Peyer's patch (tissue), 4 donors: ENCODE data around the gene CDKL5. TPM values are rescaled to one million over a fixed set of nuclear protein-coding genes. Genes with fewer than 3 reads are reported as not detected.

Source experiments
- DNase-seq, 3 donors: peaks; one replicate each; pipeline ENCODE4 v3.0.0-alpha.2; 2017 to 2019
- H3K27ac ChIP-seq, 4 donors: fragments of 200-600 bp; sonication (generic); one replicate each; pipeline ENCODE4 v1.5.1; 2016 to 2019
- H3K27me3 ChIP-seq, 2 donors: fragments of 200-600 bp; sonication (generic); one replicate each; pipeline ENCODE4 v1.5.1; 2019
- H3K36me3 ChIP-seq, 3 donors: fragments of 200-600 bp; sonication (generic); one replicate each; pipeline ENCODE4 v1.5.1; 2016 to 2019
- H3K4me1 ChIP-seq, 4 donors: fragments of 200-600 bp; sonication (generic); one replicate each; pipeline ENCODE4 v1.5.1; 2016 to 2019
- H3K4me3 ChIP-seq, 4 donors: fragments of 200-600 bp; sonication (generic); 1 replicate in 3 of 4; 2 replicates in 1 of 4; pipeline ENCODE4 v1.5.1; 2016 to 2019; ENCODE audit warnings: mild to moderate bottlenecking in 1 of 4
- H3K9me3 ChIP-seq, 4 donors: fragments of 200-600 bp; sonication (generic); one replicate each; pipeline ENCODE4 v1.5.1; 2016 to 2019; ENCODE audit warnings: mild to moderate bottlenecking in 1 of 4
- POLR2A ChIP-seq, 2 donors: fragments of 450-650 bp; IDR thresholded peaks; one replicate each; pipeline ENCODE4 v1.5.1; 2017; ENCODE audit warnings: antibody characterized with exemption in 2 of 2, mild to moderate bottlenecking in 2 of 2, moderate library complexity in 2 of 2
- total RNA-seq, 4 donors: library from RNA; depleted of rRNA; stranded (reverse); fragments of >200 nt; gene quantifications; one replicate each; pipeline ENCODE4 v1.1.0, GENCODE V29; 2016
- TF ChIP-seq, protein P1 (sequence below), 6 experiments: fragments of 450-650 bp in 4 of 6; fragments of 200-600 bp in 2 of 6; sonication (generic) in 1 of 6; IDR thresholded peaks; one replicate each; pipeline ENCODE4 v1.5.1; 2017 to 2019; ENCODE audit warnings: antibody characterized with exemption in 6 of 6, mild to moderate bottlenecking in 3 of 6, moderate library complexity in 1 of 6

CDKL5 gene
- total RNA-seq, 4 donors from 2014 or later: 1.4 to 3.3 (median 2.5) TPM

DNA sequence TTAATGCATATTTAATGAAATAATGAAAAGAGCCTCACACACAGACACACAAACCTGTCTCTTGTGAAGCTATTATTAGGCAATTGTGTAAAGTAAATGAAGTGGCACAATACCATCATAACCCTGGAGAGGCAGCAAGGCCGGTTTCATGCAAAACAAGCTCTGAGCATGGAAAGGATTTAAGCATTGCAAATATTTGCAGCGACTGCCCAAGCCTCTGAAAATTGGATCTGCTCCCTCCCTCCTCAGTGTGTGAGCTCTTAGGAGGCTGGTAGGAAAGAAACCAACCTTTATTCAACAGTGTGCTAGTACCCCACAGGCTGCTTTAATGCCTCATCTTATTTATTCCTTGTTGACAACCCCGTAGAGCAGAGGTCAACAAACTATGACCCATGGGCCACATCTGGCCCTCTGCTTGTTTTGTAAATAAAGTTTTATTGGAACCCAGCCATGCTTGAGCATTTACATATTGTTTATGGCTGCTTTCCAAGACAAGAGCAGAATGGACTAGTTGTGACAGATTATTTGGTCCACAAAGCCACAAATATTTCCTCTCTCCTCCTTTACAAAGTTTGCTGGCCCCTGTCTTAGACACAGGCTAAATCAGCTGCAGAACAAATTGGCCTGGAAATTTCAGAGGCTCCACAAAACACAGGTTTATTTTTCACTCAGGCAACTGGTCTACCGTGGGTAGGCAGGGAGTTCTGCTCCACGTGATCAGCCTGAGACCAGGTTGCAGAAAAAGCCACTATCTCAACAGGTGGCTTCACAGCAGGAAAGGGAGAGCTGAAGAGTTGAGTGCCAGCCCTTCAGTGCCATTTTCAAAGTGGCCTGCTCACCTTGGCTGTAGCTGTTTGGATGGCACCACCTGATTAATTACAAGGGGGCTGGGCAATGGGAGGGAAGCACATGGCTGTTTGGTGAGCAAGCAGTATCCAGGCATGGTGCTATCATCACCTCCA lies 229.7 kb downstream of the CDKL5 start:
- Histone ChIP-seq H3K4me3 (no peak overlapping the region), H3K9me3 (no peaks in the 10 kb centered on the region), H3K27ac (no peak overlapping the region), H3K36me3 (no peaks in the 10 kb centered on the region), H3K27me3 (no peaks in the 10 kb centered on the region), H3K4me1 (no peaks in the 10 kb centered on the region)
- TF ChIP-seq POLR2A (IDR thresholded peaks at IDR 0.05): no peak
- TF ChIP-seq, protein P1, sequence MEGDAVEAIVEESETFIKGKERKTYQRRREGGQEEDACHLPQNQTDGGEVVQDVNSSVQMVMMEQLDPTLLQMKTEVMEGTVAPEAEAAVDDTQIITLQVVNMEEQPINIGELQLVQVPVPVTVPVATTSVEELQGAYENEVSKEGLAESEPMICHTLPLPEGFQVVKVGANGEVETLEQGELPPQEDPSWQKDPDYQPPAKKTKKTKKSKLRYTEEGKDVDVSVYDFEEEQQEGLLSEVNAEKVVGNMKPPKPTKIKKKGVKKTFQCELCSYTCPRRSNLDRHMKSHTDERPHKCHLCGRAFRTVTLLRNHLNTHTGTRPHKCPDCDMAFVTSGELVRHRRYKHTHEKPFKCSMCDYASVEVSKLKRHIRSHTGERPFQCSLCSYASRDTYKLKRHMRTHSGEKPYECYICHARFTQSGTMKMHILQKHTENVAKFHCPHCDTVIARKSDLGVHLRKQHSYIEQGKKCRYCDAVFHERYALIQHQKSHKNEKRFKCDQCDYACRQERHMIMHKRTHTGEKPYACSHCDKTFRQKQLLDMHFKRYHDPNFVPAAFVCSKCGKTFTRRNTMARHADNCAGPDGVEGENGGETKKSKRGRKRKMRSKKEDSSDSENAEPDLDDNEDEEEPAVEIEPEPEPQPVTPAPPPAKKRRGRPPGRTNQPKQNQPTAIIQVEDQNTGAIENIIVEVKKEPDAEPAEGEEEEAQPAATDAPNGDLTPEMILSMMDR (IDR thresholded peaks at IDR 0.05): no peak
- DNase-seq: no peak

DNA sequence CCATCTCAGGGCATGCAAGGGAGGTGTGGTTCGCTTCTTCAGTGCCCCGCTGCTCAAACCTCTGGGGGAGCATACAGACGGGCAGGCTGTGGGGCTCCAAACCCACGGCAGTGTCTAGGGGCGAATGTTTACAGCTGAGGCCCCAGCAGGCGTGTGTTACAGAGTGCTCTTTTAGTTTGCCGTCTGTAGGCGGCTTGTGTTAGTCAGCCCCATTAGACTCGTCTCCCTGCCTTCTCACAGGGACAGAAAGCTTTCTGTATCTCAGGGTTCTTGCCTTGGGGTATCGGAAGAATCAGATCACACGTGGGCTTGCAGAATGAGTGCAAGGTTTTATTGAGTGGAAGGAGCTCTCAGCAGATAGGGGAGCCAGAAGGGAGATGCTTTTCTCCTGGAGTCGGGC lies 235.9 kb downstream of the CDKL5 start:
- no peak overlapping the region for H3K4me3 ChIP-seq
- H3K4me1 ChIP-seq: no peaks in the 10 kb centered on the region
- H3K9me3 ChIP-seq: no peaks in the 10 kb centered on the region
- no peak overlapping the region for H3K27ac ChIP-seq
- H3K36me3 ChIP-seq: no peaks in the 10 kb centered on the region
- DNase-seq: no peak
- no peak for TF ChIP-seq POLR2A (IDR thresholded peaks at IDR 0.05)
- TF ChIP-seq, protein P1 (IDR thresholded peaks at IDR 0.05): no peak
- H3K27me3 ChIP-seq: no peaks in the 10 kb centered on the region

DNA sequence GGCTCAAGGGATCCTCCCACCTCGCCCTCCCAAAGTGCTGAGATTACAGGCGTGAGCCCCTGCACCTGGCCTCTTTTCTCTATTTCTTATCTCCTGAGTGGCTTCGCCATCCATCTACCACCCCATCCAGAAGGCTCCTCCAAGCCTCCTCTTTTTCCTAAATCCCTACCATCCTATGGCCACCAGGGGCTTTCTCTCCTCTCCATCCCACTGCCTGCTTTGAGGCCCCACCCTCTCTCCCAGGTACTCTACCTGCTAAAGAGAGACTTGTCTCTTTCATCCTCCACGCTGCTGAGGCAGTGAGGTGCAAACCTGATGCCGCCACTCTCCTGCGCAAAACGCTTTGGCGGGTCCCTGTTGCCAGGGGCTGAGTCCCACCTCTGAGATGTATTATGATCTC lies 239.5 kb downstream of the CDKL5 start:
- Histone ChIP-seq H3K4me1 (no peaks in the 10 kb centered on the region), H3K27ac (no peak overlapping the region), H3K9me3 (no peaks in the 10 kb centered on the region), H3K36me3 (no peaks in the 10 kb centered on the region), H3K4me3 (no peak overlapping the region), H3K27me3 (no peaks in the 10 kb centered on the region)
- TF ChIP-seq, protein P1 (IDR thresholded peaks at IDR 0.05): no peak
- no peak for TF ChIP-seq POLR2A (IDR thresholded peaks at IDR 0.05)
- no peak for DNase-seq

GRCh38 chrX:18666614-18667013 lies 241.2 kb downstream of the CDKL5 start:
- no peaks in the 10 kb centered on the region for H3K9me3 ChIP-seq
- no peak for DNase-seq
- H3K27ac ChIP-seq: no peak overlapping the region
- no peak overlapping the region for H3K4me3 ChIP-seq
- no peaks in the 10 kb centered on the region for H3K36me3 ChIP-seq
- no peaks in the 10 kb centered on the region for H3K4me1 ChIP-seq
- H3K27me3 ChIP-seq: no peaks in the 10 kb centered on the region
- TF ChIP-seq POLR2A (IDR thresholded peaks at IDR 0.05): no peak
- TF ChIP-seq, protein P1 (IDR thresholded peaks at IDR 0.05): no peak

DNA sequence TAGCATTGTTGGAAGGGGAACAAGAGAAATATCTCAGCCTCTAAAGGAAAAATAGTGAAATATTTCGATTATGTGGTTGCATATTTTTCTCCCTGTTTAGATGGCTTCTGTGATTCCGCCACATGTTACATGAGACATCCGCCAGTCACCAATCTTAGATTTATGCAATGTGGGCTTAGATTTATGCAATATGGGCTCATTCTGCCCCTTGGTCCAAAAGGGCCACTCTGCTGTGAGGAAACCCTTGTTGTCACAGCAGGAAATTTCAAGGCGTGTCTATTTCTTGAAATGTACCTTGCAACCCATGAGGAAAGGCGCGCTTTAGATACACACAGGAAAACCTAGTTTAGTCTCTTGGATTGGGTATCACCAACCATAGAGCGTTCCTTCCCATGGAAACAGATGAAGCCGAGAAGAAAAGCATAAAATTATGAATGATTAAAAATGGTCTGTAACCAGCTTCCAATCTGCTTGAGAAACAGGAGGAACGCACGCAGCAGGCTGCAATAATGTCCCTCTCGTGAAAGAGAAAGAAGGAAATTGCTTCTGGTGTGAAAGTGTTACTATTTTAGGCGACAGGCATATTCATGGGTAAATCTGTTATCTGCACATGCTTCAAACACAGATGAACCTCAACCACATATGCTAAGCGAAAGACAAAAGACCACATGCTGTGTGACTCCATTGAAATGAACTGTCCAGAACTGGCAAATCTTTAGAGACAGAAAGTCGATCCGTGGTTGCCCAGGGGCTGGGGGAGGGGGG lies 242.8 kb downstream of the CDKL5 start:
- Histone ChIP-seq H3K27me3 (no peaks in the 10 kb centered on the region), H3K9me3 (no peaks in the 10 kb centered on the region), H3K4me1 (no peaks in the 10 kb centered on the region), H3K4me3 (no peak overlapping the region), H3K36me3 (no peaks in the 10 kb centered on the region), H3K27ac (no peak overlapping the region)
- no peak for TF ChIP-seq POLR2A (IDR thresholded peaks at IDR 0.05)
- TF ChIP-seq, protein P1 (IDR thresholded peaks at IDR 0.05): no peak
- DNase-seq: no peak
